ENCODE measurements around the gene LZTR1.

The LZTR1 gene

DNA sequence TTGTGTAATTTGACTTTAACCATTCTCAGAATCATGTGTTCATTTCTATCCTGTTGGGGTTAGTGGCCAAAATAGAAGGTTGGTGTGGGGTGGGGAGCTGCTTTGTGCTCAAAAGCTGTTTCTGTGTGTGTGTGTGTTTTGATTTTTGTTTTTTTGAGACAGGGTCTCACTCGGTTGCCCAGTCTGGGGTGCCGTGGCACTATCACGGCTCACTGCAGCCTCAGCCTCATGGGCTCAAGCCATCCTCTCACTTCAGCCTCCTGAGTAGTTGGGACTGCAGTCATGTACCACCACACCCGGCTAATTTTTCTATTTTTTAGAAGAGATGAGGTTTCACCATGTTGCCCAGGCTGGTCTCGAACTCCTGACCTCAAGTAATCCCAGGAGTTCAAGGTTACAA is 33.1 kb upstream of the LZTR1 start:
- in situ Hi-C loops (cut with HindIII; ENCODE audit: low sequenced_read_pairs) = loop anchor here (25.0 kb wide), 1 partner anchor 137 kb away; no protein-coding TSS in a partner anchor

DNA sequence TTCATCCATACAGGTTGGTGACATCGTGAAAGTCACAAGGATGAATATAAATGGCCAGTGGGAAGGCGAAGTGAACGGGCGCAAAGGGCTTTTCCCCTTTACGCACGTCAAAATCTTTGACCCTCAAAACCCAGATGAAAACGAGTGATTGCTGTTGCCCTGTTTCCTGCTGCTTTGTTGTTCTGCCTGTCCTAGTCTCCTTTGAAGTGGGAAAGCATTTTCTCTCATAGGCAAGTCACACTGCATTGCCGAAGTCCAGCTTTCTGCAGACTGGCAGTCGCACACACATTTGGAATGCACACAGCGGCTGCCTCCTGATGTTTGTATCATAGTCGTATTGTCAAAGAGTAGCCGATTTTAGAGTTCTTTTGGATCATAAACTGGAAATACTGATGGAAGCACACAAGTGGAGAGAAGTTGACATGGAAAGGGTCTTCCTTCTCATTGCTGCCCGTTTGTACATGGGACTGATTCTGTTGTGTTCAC is 32.4 kb upstream of the LZTR1 start:
- in situ Hi-C loops (cut with HindIII; ENCODE audit: low sequenced_read_pairs) = loop anchor here (25.0 kb wide), 1 partner anchor 137 kb away; no protein-coding TSS in a partner anchor

DNA sequence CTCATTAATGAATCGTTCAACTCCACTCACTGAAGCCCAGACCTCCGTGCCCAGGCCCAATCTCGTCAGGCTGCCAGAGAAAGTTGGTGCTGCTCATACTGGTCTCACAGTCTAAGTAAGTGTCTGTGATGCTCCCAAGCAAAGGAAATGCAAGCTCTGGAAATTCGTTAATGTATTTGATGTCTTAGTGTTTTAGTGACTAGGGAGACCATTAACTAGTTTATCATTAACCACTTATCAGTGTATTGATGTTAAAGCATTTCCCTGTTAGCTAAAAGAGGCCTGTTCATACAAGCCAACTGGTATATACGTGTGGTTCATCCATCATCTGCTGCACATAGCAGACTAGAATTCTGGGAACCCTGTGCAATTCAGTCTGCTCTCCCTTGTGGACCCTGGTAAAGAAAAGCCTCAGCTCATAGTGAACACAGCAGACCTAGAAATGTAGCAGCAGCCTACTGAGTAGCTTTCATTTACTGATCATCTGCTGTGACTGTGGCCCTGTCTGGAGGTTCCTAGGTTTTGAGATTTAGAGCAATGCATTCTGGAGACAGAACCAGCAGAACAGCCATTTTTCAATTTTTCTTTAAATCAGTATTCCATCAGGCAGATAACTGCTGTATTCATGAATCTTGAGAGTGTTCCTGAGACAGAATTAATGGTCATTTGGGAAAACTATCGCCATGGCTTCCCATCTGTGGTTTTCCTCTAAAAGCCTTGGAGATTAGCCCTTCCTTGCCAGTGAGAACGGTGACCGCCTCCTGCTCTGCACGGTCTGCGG is 30.8 kb upstream of the LZTR1 start:
- in situ Hi-C loops (cut with HindIII; ENCODE audit: low sequenced_read_pairs) = no loop called here

DNA sequence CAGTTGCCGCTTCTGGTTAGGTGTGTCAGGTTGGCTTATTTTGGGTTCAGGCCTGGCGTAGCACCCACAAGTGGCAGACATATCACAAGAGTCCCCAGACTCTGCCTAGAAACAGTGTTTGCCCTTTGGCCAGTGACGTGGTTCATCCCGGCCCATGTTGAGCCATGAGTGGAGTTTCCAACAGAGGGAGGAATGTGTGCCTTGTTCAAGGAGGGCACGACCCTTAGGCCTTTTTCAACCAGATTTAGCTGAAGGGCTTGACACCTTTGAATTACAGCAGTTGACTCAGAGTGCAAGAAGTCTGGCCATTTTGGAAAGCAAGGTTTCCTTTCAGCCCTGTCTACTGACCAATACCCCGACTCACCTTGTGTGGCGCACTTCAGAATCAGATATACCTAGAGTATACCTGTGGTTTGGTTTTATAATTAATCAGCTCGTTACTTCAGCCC is 30.1 kb upstream of the LZTR1 start:
- in situ Hi-C loops (cut with HindIII; ENCODE audit: low sequenced_read_pairs) = no loop called here

DNA sequence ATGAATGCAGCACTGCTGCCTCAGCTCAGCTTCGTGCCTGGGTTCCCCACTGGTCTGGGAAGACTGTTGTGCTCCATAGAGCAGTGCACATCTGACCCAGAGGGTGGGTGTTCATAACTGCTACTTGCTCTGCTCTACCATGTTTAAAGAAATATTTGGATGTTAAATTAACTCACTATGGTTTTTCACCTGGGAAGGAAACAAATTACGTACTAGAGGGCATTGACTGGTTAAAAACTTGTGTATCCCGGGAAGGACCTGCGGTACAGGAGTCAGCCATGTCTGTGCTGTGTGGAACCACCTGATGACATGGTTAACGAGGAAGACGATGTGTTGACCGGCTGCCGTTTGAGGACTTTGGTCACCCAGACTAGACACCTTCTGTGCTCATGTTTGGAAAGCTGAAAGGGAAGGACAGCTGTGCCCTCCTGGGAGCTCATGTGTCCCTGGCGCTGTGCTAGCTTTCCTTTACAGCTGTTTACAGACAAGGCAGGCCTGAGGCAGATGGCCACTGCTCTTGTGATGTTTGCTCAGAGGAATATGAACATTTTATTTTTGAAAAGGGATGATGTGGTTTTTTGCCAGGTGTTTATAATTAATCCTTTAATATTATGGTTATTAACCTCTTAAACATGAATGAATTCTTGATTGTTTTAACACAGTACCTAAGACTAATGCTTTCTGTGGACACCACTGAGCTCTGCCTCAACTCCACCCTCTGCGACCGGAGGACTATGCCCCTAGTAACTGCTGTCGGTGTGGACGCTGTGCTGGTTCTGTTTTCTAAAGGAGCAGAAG is 29.4 kb upstream of the LZTR1 start:
- in situ Hi-C loops (cut with HindIII; ENCODE audit: low sequenced_read_pairs) = no loop called here

DNA sequence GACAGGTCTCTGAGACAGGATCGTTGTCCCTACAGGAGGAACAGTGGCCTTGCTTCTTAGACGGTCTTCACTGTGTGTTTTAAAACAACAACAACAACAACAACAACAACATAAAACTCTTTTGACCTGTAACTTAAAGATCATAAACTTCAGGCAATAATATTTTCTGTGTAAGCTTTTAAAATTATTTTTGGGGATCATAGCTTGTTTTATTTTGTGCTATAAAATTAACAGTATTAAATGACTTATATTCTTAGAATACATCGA is 28.8 kb upstream of the LZTR1 start:
- in situ Hi-C loops (cut with HindIII; ENCODE audit: low sequenced_read_pairs) = no loop called here

DNA sequence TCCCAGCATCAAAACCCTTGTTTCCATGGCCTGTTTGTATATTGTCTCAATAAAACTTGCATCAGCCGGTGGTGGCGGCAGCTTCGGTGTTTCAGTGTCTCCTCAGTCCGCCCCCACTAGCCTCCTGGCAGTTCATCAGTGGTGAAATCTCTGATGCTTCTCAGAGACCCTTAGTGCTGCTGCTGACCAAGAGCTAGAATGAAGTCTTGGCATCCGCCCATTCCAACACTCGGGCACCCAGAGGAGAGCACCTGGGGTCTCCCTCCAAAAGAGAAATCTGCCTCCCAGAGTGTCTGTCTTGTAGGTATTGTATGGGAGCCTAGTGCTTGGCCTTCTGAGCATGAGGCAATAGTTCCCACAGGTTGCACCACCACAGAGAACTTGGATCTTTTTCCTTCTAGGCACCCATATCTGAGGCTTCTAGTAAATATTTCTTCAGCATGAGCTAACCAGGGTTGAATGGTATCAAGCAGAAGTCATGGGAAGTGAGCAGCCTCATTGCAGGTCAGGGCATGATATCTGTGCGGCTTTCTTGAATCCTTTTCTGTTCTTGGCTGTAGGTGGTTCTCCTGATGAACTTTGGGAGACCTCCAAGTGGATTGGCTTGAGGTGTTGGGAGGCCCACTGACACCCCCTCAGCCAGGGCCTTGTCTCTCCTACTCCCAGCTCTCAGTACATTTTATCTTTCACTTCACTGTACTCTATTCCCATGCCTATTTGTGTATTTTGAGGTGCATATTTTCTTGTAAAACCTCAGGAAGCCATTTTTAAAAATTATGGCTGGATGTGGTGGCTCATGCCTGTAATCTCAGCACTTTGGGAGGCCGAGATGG is 28.2 kb upstream of the LZTR1 start:
- in situ Hi-C loops (cut with HindIII; ENCODE audit: low sequenced_read_pairs) = no loop called here

DNA sequence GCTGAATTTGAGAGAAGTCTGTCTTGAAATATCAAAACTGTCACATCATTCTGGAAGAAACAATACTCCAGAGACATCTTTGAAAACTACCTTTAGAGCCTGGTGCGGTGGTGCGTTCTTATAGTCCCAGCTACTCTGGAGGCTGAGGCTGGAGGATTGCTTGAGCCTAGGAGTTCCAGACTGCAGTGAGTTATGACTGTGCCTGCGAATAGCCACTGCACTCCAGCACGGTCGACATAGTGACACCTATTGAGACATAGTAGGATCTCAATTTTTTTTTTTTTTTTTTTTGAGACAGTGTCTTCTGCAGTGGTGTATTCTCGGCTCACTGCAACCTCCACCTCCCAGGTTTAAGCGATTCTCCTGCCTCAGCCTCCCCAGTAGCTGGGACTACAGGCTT is 26.5 kb upstream of the LZTR1 start:
- in situ Hi-C loops (cut with HindIII; ENCODE audit: low sequenced_read_pairs) = no loop called here

DNA sequence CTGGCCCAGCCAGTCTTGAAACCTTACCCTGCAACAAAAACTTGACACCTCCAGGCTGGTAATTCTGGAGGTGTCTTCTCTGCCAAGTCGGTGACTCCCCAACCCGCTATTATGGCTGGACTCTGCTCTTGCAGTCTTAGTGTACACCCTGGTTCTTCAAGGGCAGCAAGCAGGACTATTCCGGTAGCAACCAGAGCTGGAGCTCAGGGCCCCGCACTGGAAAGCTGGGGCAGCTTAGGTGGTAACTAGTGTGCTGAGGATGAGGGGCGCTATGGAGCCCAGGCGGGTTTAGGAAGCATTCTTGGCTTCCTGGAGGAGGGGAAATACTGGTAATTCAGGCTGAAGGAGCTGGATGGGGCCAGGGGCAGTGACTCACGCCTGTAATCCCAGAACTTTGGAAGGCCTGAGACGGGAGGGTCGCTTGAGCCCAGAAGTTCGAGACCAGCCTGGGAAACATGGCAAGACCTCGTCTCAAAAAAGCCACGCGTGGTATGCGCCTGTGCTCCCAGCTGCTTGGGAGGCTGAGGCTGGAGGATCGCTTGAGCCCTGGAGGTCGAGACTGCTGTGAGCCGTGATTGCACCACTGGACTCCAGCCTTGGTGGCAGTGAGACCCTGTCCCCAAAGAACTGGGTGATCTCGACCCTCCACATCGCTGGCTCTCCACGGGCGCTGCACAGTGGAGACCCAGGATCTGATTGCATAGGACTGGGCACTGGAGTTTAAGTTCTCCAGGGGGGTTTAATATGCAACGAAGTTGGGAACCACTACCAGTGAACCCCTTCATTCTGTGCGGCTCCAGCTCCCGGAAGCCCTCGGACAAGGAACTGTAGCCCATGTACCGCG is 25.6 kb upstream of the LZTR1 start:
- in situ Hi-C loops (cut with HindIII; ENCODE audit: low sequenced_read_pairs) = no loop called here

DNA sequence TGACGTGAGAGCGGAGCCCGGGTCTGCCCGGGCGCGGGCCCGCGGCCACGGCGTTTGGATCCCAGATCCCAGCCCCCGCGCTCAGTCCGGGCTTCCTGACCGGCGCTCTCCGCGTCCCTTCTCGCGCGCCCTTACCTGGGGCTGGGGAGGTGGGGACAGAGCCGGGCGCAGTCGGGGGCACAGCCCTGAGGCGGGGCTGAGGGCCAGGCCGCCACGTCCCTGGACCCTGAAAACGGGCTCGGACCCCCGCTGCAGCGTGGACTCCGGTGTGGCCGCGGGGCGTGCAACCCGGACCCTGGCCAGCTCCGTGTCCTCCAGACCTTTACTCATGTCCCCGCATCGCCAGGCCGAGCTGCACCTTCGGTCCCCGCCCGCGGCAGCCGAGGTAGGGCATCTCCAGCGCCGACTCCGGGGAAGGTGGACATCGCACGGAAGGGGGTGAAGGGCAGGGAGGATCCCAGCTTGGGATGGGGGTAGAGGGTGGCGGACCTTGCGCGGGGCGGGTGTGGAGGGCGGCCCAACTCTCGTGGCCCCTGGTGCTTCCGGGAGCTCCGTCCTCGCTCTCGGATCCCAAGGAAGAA is 24.9 kb upstream of the LZTR1 start:
- in situ Hi-C loops (cut with HindIII; ENCODE audit: low sequenced_read_pairs) = no loop called here

DNA sequence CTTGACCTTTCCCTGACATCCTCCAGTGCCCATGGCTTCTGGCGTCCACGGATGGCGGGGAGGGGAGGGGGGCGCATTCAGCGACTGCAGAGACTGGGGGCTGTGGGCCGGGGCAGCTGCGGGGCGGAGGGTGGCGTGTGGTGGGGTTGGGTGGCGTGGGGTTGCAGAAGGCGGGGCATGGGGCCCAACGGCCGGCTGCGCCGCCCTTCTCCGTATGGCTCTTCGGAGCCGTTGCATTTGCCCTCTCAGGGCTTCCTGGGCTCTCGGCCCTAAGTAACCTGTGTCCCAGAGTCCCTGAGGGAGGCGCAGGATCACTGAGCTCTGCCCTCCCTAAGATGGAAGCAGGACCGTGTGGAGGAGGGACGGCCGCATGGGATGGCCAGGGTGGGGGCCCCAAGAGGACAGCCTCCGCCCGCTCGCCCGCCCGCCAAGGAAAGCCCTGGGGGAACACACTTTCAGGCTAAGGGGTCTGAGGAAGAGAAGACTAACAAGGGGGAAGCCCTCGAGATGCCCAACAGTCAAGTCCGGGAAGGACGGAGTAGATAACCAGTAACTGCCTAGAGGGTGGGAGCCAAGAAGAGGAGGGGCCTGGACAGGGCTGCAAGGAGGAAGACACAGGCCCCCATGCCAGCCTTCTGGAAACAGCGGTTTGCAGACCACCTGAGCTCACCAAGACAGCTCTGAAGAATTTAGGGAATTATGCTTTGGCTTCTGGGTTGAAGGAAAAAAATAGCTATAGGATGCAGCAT is 24.2 kb upstream of the LZTR1 start:
- in situ Hi-C loops (cut with HindIII; ENCODE audit: low sequenced_read_pairs) = no loop called here

DNA sequence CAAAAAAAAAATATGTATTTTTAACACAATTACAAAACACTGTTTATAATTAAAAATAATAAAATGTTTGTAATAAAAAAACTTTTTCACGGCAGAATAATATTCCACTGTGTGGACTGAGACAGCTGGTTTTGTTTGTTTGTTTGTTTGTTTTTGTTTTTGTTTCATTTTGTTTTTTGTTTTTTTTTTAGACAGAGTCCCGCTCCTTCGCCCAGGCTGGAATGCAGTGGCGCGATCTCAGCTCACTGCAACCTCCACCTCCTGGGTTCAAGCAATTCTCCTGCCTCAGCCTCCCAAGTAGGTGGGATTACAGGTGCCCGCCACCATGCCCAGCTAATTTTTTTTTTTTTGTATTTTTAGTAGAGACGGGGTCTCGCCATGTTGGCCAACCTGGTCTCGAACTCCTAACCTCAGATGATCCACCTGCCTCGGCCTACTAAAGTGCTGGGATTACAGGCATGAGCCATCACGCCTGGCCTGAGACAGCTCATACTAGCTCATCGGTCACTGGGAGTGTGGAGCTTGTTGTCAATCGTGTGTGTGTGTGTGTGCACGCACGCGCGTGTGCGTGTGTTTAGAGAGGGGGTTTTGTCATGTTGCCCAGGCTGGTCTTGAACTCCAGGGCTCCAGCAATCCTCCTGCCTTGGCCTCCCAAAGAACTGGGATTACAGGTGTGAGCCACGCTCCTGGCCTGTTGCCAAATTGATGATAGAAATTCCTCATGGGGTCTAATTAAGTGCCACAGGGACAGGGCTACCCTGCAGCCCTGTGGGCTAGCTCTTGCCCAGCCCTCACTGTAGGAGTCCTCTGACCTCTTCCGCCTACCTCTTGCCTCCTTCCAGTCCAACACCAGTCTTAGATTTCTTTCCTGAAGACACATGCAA is 22.3 kb upstream of the LZTR1 start:
- in situ Hi-C loops (cut with HindIII; ENCODE audit: low sequenced_read_pairs) = no loop called here

DNA sequence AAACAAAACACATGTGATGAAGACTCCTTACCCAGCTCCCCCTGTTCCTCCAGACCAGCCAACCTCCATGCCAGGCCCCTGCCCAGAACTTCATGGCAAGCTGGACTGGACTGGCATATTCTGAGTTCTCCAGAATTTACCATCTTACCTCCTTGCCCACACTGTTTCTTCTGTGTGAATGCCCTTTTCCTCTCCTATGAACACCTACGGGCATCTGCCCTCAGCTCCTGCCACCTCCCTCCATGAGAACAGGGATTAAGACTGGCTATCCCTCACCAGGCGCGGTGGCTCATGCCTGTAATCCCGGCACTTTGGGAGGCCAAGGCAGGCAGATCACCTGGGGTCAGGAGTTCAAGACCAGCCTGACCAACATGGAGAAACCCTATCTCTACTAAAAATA is 21.5 kb upstream of the LZTR1 start:
- in situ Hi-C loops (cut with HindIII; ENCODE audit: low sequenced_read_pairs) = no loop called here

DNA sequence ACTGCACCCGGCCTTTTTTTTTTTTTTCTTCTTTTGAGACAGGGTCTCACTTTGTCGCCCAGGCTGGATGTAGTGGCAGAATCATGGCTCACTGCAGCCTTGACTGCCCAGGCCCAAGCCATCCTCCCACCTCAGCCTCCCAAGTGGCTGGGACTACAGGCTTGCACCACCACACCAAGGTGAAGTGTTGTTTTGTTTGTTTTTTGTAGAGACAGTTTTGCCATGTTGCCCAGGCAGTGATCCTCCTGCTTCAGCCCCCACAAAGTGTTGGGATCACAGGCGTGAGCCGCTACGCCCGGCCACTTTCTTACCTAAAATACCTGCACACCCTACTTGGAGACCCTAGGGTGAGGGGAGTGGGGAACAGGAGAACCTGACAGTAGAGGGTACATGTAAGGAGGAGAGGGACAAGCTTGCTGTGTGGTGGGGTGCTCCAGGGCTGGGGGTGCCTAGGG is 19.6 kb upstream of the LZTR1 start:
- in situ Hi-C loops (cut with HindIII; ENCODE audit: low sequenced_read_pairs) = no loop called here

DNA sequence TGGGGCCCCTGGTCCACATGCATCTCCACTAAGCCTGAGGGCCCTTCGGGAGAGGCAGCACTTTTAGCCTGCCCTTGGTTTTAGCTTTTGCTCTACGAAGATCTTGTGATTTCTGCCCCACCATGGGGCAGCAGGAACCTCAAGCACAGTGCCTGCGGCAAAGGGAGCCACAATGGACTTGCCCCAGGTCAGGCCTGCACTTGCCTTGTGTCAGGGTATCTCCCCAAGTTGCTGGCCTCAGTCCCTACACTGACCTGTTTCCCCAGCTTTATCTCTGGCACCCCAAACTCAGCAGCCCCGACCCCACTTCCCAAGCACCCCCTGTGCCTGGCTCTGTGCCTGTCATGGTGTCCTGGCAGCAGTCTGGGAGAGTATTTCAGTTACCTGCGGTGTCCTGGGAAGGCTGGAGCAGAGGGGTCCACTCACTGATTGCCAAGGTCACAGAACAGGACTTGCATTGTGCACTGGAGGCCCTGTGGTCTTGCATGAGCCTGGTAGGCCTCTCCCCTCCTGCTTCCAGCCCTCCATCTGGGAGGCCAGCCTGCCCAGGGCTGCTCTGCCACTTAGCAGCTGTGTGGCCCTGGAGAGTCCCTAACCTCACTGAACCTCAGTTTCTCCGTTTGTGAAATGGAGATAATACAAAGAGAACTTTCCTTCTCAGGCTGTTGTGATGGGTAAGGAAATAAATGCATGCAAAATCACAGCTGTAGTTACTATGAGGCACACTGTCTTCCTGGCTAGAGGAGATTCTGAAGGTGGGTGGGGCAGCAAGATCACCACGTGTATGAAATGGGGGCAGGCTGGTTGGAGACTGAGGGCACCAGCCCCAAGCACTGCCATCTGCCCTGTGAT is 18.7 kb upstream of the LZTR1 start:
- in situ Hi-C loops (cut with HindIII; ENCODE audit: low sequenced_read_pairs) = no loop called here

DNA sequence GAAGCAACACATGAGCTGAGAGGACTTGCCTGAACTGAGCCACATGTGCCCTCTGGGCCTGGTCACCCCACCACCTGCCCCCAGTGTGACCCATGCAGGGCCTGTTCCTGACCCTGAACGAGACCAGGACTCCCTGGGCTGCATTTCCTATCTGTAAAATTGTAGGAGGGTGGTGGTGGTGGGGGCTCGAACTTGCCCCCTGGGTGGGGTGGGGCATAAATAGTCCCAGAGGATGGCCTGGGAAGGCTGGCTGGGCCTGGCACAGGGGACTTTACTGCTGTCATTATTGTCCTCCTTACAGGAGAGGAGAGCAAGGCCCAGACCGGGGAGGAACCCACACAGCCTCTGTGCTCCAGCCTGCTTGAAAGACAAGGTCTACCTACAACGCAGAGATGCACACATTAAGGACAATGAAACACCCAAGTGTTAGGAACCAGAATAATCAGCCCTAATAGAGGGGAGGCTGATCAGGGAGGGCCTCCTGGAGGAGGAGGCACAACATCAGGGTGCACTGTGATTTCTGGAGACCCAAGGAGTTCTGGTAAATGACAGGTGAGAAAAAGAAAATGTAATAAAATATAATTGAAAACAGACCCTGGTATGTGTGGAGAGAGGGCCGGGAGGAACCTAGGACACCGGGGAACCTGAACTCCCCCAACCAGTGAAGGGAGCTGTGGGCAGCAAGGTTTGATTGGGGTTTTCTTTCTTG is 17.9 kb upstream of the LZTR1 start:
- in situ Hi-C loops (cut with HindIII; ENCODE audit: low sequenced_read_pairs) = no loop called here

DNA sequence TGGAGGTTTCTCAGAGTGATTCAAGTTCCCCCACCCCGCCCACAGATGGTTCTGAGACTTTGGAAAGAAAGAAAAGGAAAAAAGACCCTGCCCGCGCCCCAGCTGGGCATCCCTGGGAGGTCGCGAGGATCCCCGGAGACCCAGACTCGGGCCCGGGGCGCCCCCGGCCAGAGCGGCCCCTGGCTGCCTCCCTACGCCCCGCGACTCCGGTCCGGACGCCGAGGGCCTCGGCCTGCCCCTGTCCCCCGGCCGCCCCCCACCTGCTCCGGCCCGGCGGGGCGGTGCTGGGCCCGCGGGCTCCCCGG is 17.3 kb upstream of the LZTR1 start:
- in situ Hi-C loops (cut with HindIII; ENCODE audit: low sequenced_read_pairs) = no loop called here

Data from DLD1 (cell line).